GM21619 (cell line): ENCODE measurements around the gene ARID3C.
A peak's percentile ranks its signal among the peaks of the same experiment; 100 is the strongest.

Experiments
- ATAC-seq: cut with Tn5 transposase; IDR thresholded peaks from one replicate; pipeline ENCODE4 v1.9.1; 2021; ENCODE audit not compliant: unreplicated experiment

ARID3C gene

GRCh38 chr9:34633166-34633565 lies 4.3 kb upstream of the ARID3C start:
- ATAC-seq, result no peak

GRCh38 chr9:34630402-34631154 lies 1.7 kb upstream of the ARID3C start:
- ATAC-seq, result no peak

GRCh38 chr9:34629491-34629808 lies 584 bp upstream of the ARID3C start:
- no peak for ATAC-seq

GRCh38 chr9:34627716-34628655 lies 880 bp downstream of the ARID3C start:
- no peak for ATAC-seq

- ATAC-seq, result no peak
These were observed 3.7 kb downstream of the ARID3C start for GRCh38 chr9:34625186-34625486.

GRCh38 chr9:34624475-34625185 lies 4.2 kb downstream of the ARID3C start:
- ATAC-seq, result no peak

GRCh38 chr9:34623374-34624235 lies 5.3 kb downstream of the ARID3C start:
- ATAC-seq, result no peak

- peak; percentile 99 for ATAC-seq
These were observed 8.5 kb downstream of the ARID3C start, which contains the start of gene DCTN3 for GRCh38 chr9:34620061-34620994. Gene DCTN3 (minus strand): TSS chr9:34620495. CDS start chr9:34620464, 31 bp downstream.

- ATAC-seq, result no peak
These were observed 13.7 kb downstream of the ARID3C start for GRCh38 chr9:34615132-34615531.

- no peak for ATAC-seq
These were observed 16.0 kb downstream of the ARID3C start for GRCh38 chr9:34612788-34613390.

- ATAC-seq, result peak; percentile 85
These were observed 16.8 kb downstream of the ARID3C start, which contains the start of gene RPP25L for GRCh38 chr9:34611811-34612787. Gene RPP25L (minus strand): TSS chr9:34612097. CDS start chr9:34611296, 801 bp downstream.

- ATAC-seq, result no peak
These were observed 17.5 kb downstream of the ARID3C start for GRCh38 chr9:34611251-34611810.

- no peak for ATAC-seq
These were observed 18.2 kb downstream of the ARID3C start for GRCh38 chr9:34610434-34611206.

GRCh38 chr9:34607331-34607730 lies 21.5 kb downstream of the ARID3C start:
- ATAC-seq, result no peak

- ATAC-seq, result no peak
These were observed 22.0 kb downstream of the ARID3C start for GRCh38 chr9:34606905-34607304.

GRCh38 chr9:34606190-34606589 lies 22.7 kb downstream of the ARID3C start:
- ATAC-seq, result no peak
